Subcutaneous abdominal adipose tissue (tissue), 5 donors: ENCODE measurements around the gene CALML4.
"Not testable (repeated sequence)": the region's sequence is repeated elsewhere in the genome, so short reads cannot be mapped to it uniquely, and the experiment has no call there.

Experiments
- H3K27ac ChIP-seq: one replicate; pipeline ENCODE4 v1.7.0; 2013; ENCODE audit warnings: low read depth, mild to moderate bottlenecking, inconsistent platforms, low read length, moderate library complexity
- H3K27me3 ChIP-seq, 5 donors: one replicate each; pipeline ENCODE4 v1.7.0; 2013; ENCODE audit warnings: low read length in 5 of 5, inconsistent platforms in 1 of 5; ENCODE audit not compliant: control insufficient read depth in 5 of 5, insufficient read depth in 4 of 5
- H3K36me3 ChIP-seq, 5 donors: one replicate each; pipeline ENCODE4 v1.7.0; 2013; ENCODE audit warnings: low read length in 5 of 5; ENCODE audit not compliant: control insufficient read depth in 5 of 5, insufficient read depth in 5 of 5
- H3K4me1 ChIP-seq, 5 donors: one replicate each; pipeline ENCODE4 v1.7.0; 2013; ENCODE audit warnings: low read length in 5 of 5, mild to moderate bottlenecking in 3 of 5, moderate library complexity in 1 of 5; ENCODE audit not compliant: control insufficient read depth in 5 of 5, insufficient read depth in 5 of 5
- H3K4me3 ChIP-seq, 5 donors: one replicate each; pipeline ENCODE4 v1.7.0; 2013; ENCODE audit warnings: low read length in 5 of 5, low read depth in 1 of 5
- H3K9ac ChIP-seq, 5 donors: one replicate each; pipeline ENCODE4 v1.7.0; 2013; ENCODE audit warnings: low read length in 5 of 5, mild to moderate bottlenecking in 4 of 5, moderate library complexity in 3 of 5
- H3K9me3 ChIP-seq, 5 donors: one replicate each; pipeline ENCODE4 v1.7.0; 2013; ENCODE audit warnings: low read length in 5 of 5; ENCODE audit not compliant: control insufficient read depth in 5 of 5
- donor health status: healthy.
- donor health status: healthy.
- donor health status: healthy.
- donor health status: healthy.
- donor health status: healthy.

The CALML4 gene, protein sequence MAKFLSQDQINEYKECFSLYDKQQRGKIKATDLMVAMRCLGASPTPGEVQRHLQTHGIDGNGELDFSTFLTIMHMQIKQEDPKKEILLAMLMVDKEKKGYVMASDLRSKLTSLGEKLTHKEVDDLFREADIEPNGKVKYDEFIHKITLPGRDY

DNA sequence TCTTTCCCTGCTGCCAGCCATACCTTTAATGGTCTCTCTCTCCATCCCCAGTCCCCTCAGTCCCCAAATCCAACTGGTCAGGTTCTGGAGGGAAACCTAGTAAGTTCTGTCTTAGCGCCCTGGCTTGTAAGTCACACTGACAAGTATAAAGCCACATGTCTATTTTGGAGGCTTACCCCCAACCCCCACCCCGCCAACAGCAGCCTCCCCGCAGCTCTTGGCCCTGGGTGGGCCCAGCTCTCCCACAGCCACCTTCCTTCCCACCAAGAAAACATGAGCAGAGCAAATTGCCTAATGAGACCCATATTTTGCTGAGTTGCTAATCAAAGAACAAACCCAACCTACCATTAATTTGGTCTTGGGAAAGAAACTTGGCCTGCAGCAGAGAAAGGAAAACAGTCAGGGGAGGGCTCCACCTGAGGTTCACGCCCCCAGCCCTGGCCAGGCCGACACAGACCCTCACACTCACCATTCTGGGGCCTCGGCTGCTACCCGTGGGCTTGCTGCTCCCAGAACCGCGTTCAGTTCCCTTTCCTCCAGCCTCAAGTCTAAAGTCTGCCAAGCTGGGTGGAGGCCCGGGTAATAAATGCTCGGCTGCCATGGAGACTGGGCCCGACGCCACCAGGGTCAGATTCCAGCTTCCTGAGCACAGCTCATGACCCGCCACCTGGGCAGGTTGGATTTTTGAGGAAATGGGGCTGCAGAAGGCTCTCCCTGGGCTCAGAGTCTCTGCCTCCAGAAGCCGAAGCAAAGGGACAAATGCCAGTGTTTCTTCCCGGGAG is at the start of gene CALML4:
CALML4 (minus strand) TSS at position 557 of the 782 bp plus-strand sequence; CDS start at position 472, 85 bp downstream.
- Histone ChIP-seq H3K9ac (peak within 1 kb of the TSS in 3 of 5 donors; percentile 46 to 59 (median 53)), H3K4me1 (peaks cover 2 to 51% (median 28%) of the 10 kb centered on the region in 5 donors), H3K27ac (peak within 1 kb of the TSS; percentile 29), H3K27me3 (no peaks in the 10 kb centered on the region), H3K9me3 (no peaks in the 10 kb centered on the region), H3K4me3 (peak within 1 kb of the TSS; percentile 17 to 61 (median 48)), H3K36me3 (peaks cover 0 to 2% (median 0%) of the 10 kb centered on the region in 5 donors)

DNA sequence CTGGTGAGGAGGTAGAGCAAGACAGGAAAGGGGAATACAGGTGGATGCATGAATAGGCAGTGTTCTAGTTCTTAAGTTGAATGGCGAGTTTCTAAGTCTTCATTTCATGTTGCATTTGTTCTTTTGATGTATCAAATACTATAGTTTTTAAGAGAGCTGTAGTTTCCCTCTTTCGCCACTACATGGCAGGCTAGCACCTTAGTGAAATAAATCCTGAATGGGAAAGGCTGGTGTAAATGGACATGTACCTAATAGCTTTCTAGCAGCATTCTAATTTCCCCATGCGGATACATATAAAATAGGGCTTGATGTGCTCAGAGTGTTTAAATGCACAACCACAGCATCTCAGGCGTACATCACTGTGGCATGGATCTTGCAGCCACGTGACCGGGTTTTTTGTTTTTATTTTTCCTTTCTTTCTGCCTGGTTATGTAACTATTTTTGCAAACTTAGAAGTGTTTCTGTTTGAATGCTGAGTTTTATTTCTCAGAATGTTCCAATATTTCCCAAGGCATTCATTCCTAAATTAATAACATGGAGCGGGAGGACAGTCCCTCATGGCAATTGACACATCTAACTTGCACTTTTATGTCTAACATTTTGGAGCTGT is 47.9 kb upstream of the CALML4 start:
- no peaks in the 10 kb centered on the region for H3K36me3 ChIP-seq
- no peaks in the 10 kb centered on the region for H3K27me3 ChIP-seq
- no peak overlapping the region for H3K27ac ChIP-seq
- H3K4me3 ChIP-seq: peak overlapping the region in 3 of 5 donors; percentile 33 to 45 (median 40)
- H3K4me1 ChIP-seq: peaks cover 0 to 22% (median 17%) of the 10 kb centered on the region in 5 donors
- H3K9me3 ChIP-seq: no peaks in the 10 kb centered on the region
- H3K9ac ChIP-seq: no peak overlapping the region

DNA sequence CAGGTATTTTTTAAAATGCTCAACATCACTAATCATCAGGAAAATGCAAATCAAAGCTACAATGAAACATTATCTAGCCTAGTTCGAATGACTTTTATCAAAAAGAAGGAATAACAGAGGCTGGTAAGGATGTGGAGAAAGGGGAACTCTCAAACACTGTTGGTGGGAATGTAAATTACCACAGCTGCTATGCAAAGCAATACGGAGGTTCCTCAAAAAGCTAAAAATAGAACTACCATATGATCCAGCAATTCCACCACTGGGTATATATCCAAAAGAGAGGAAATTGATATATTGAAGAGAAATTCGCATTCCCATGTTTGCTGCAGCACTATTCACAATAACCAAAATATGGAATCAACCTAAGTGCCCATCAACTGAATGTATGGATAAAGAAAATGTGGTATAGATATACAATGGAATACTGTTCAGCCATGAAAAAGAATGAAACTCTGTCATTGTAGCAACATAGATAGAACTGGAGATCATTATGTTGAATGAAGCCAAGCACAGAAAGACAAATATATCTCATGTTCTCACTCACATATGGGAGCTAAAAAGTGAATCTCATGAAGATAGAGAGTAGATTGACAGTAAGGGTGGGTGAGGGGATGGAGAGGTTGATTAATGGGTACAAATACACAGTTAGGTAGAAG is 44.1 kb upstream of the CALML4 start:
- no peak overlapping the region for H3K4me3 ChIP-seq

DNA sequence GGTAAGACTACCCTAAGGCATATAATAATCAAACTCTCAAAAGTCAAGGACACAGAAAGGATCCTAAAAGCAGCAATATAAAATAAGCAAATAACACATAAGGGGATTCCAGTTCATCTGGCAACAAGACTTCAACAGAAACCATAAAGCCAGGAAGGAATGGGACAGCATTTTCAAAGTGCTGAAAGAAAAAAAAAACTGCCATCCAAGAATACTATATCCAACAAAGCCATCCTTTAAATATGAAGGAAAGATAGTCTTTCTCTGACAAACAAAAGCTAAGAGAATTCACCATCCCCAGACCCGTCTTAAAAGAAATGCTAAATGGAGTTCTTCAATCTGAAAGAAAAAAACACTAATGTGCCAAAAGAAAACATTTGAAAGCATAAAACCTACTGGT is 39.1 kb upstream of the CALML4 start:
- Histone ChIP-seq H3K9me3 (peaks cover 2 to 10% (median 5%) of the 10 kb centered on the region in 5 donors), H3K36me3 (no peaks in the 10 kb centered on the region), H3K4me3 (no peak overlapping the region), H3K27ac (no peak overlapping the region), H3K27me3 (no peaks in the 10 kb centered on the region), H3K4me1 (peaks cover 0 to 6% (median 2%) of the 10 kb centered on the region in 5 donors), H3K9ac (no peak overlapping the region)

More for the DNA sequence above, 44.1 kb upstream of the CALML4 start:
- H3K27me3 ChIP-seq: no peaks in the 10 kb centered on the region
- peaks cover 0 to 7% (median 5%) of the 10 kb centered on the region in 5 donors for H3K4me1 ChIP-seq
- no peaks in the 10 kb centered on the region for H3K36me3 ChIP-seq
- no peak overlapping the region for H3K9ac ChIP-seq
- no peak overlapping the region for H3K27ac ChIP-seq
- peaks cover 2 to 10% (median 5%) of the 10 kb centered on the region in 5 donors for H3K9me3 ChIP-seq

DNA sequence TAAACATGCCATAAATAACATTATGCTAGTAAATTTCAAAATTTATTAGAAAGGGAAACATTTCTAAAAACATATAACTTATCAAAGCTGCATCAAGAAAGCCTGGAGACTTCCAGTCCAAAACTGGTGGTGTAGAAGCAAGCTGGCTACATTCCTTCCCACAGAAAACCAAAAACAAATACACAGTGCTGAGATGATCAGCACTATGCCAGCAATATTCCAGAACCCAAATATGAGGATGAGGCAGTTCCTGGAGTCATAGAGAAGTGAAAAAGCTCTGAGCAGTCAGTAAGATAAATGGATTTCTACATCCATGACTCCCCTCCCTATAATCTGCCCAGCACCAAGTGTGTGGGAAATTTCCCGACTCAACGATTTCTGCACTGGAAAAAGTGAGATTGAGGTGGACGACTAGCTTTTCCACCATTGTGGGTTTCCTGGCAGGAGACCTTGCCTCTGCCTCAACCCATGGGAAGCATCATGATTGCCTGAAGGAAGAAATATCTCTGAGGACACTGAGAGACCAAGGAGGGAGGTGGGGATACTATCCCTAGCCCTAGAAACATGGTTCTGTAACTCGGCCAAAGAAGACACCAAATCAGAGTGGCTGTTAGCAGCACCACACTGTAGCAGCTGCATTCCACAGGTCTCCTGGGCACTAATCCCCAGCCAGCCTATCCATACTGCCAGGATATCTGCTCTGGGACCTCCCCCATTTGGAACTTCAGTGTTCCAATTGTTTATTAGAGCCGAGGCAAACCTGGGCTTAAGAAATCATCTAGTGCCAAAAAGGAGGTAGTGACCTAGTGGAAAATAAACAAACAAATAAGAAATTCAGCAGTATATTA is 36.2 kb upstream of the CALML4 start:
- H3K4me3 ChIP-seq: no peak overlapping the region
- no peaks in the 10 kb centered on the region for H3K27me3 ChIP-seq
- no peak overlapping the region for H3K9ac ChIP-seq
- no peak overlapping the region for H3K27ac ChIP-seq
- H3K36me3 ChIP-seq: no peaks in the 10 kb centered on the region
- H3K4me1 ChIP-seq: peaks cover 0 to 6% (median 2%) of the 10 kb centered on the region in 5 donors
- H3K9me3 ChIP-seq: peaks cover 2 to 10% (median 5%) of the 10 kb centered on the region in 5 donors

DNA sequence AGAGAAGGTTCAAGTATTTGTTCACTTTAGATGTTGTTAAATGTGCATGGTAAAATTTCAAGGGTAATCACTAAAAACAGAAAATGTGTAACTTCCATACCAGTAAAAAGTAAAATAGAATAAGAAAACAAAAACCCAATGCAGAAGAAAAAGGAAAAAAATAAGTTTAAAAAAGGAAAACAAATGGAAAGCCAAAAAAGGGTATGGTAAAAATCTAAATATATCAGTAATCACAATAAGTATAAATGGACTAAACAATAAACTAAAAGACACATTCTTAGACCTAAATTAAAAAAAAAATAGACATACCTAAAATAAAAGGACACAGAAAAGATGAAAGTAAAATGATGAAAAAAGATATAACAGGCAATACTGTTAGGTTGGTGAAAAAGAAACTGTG is 33.9 kb upstream of the CALML4 start:
- H3K27me3 ChIP-seq: no peaks in the 10 kb centered on the region
- H3K9ac ChIP-seq: no peak overlapping the region
- no peaks in the 10 kb centered on the region for H3K36me3 ChIP-seq
- H3K27ac ChIP-seq: no peak overlapping the region
- peaks cover 0 to 1% (median 0%) of the 10 kb centered on the region in 5 donors for H3K9me3 ChIP-seq
- peaks cover 0 to 6% (median 3%) of the 10 kb centered on the region in 5 donors for H3K4me1 ChIP-seq
- H3K4me3 ChIP-seq: no peak overlapping the region

DNA sequence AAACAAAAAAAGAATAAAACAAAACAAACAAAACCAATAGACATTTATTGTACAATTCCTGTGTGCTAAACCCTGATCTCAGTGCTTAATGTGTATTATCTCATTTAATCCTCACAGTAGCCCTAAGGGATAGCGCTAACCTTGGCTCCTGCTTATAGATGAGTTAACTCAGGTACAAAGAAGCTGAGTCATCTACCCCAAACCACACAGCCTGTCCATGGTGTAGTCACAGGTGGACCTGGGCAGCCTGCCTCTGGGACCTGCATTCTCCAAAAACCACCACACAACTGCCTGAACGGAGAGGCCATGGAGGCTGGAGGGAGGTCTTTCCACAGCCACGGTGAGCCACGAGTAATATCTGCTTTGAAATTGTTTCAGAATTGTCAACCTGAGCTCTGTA is 29.9 kb upstream of the CALML4 start:
- no peak overlapping the region for H3K4me3 ChIP-seq
- H3K9ac ChIP-seq: no peak overlapping the region
- no peaks in the 10 kb centered on the region for H3K36me3 ChIP-seq
- no peaks in the 10 kb centered on the region for H3K9me3 ChIP-seq
- peaks cover 0 to 22% (median 12%) of the 10 kb centered on the region in 5 donors for H3K4me1 ChIP-seq
- H3K27me3 ChIP-seq: no peaks in the 10 kb centered on the region
- H3K27ac ChIP-seq: no peak overlapping the region

DNA sequence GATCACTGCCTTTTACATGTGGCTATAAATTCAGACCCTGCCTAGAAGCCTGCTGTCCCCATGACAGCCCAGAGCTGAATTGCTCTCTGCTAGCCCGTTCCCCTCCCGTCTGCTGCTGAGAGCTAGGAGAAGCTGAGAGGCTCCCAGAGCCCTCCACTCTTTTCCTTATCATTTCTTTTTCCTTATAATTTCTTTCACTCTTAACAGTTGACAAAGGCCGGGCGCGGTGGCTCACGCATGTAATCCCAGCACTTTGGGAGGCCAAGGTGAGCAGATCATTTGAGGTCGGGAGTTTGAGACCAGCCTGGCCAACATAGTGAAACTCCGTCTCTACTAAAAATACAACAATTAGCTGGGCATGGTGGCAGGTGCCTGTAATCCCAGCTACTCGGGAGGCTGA is 29.4 kb upstream of the CALML4 start:
- H3K9me3 ChIP-seq, H3K4me3 ChIP-seq, H3K27ac ChIP-seq, H3K27me3 ChIP-seq, H3K36me3 ChIP-seq, H3K9ac ChIP-seq: not testable (repeated sequence)
- H3K4me1 ChIP-seq: peaks cover 0 to 26% (median 16%) of the 10 kb centered on the region in 5 donors

DNA sequence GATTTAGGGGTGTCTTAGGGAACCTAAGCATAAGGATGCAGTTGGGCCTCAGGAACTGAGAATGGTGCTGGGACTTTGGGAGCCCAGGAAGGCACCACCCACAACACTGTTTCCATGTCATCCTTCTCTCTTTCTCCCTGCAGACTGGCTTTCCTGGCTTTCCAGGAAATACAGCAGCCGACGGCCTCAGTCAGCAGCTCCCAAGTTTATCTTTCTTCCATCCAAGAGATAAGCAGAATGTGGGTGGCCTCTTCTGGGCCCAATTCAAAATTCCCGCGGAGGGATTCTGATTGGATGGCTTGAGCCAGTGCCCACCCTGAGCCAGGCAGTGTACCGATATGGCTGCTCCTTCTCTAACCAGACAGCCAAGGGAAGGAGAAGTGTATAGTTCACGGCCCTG is 28.9 kb upstream of the CALML4 start:
- H3K9ac ChIP-seq: no peak overlapping the region
- H3K36me3 ChIP-seq: no peaks in the 10 kb centered on the region
- H3K9me3 ChIP-seq: no peaks in the 10 kb centered on the region
- H3K4me3 ChIP-seq: no peak overlapping the region
- peaks cover 0 to 26% (median 16%) of the 10 kb centered on the region in 5 donors for H3K4me1 ChIP-seq
- no peak overlapping the region for H3K27ac ChIP-seq
- H3K27me3 ChIP-seq: no peaks in the 10 kb centered on the region
